RWPE2 (cell line): Measurements from ENCODE around the gene GSPT1.
"Not testable (repeated sequence)": the region's sequence is repeated elsewhere in the genome, so short reads cannot be mapped to it uniquely, and the experiment has no call there.

ENCODE experiments used
- ATAC-seq: fragments of 200-7000 bp; cut with Tn5 transposase; 3 replicates; pipeline ENCODE4 v1.9.1; 2021; ENCODE audit warnings: low read depth
- DNase-seq: peaks from one replicate; pipeline ENCODE4 v3.0.0-alpha.2; 2020; ENCODE audit warnings: low spot score
- H3K27ac ChIP-seq: fragments of 450-650 bp; 2 replicates; pipeline ENCODE4 v1.5.1; 2017; ENCODE audit warnings: mild to moderate bottlenecking; ENCODE audit not compliant: poor library complexity, severe bottlenecking
- H3K27me3 ChIP-seq: fragments of 250-450 bp; sonication (Bioruptor Pico); 2 replicates; pipeline ENCODE4 v1.5.1; 2021; ENCODE audit warnings: mild to moderate bottlenecking, moderate library complexity; ENCODE audit not compliant: insufficient read depth, poor library complexity, severe bottlenecking
- H3K36me3 ChIP-seq: fragments of 250-450 bp; sonication (Bioruptor Pico); 2 replicates; pipeline ENCODE4 v1.5.1; 2020; ENCODE audit warnings: low read depth, mild to moderate bottlenecking, moderate library complexity
- H3K4me1 ChIP-seq: fragments of 250-450 bp; sonication (Bioruptor Pico); 2 replicates; pipeline ENCODE4 v1.5.1; 2021; ENCODE audit warnings: mild to moderate bottlenecking, moderate library complexity; ENCODE audit not compliant: insufficient read depth, poor library complexity, severe bottlenecking
- H3K4me3 ChIP-seq: fragments of 250-450 bp; sonication (Bioruptor Pico); 2 replicates; pipeline ENCODE4 v1.5.1; 2021; ENCODE audit warnings: mild to moderate bottlenecking, moderate library complexity; ENCODE audit not compliant: severe bottlenecking
- H3K9me3 ChIP-seq: fragments of 250-450 bp; sonication (Bioruptor Pico); 2 replicates; pipeline ENCODE4 v1.5.1; 2021; ENCODE audit warnings: mild to moderate bottlenecking, moderate library complexity; ENCODE audit not compliant: severe bottlenecking
- CTCF ChIP-seq: fragments of 450-650 bp; IDR thresholded peaks from one replicate; pipeline ENCODE4 v1.5.1; 2017; ENCODE audit warnings: mild to moderate bottlenecking, moderate library complexity; ENCODE audit not compliant: poor library complexity, severe bottlenecking

The GSPT1 gene

DNA sequence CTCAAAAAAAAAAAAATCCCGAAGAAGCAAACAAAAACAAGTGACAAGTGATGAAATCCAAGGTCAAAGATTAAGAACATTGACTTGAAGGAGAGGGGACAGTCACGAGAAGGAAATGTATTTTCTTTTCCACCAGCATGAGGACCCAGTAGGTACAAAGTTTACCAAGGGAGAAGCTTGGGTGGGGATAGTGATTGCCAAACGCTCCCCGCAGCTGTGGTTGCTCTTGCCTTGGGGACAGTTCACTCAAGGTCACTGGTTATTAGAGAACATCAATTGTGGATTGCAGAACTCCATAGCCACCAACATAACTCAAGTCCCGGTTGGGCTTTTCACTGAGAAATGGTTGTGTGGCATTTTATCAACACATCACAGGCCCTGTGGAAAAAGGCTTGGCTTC, 91.4 kb downstream of the GSPT1 start:
- no peak for TF ChIP-seq CTCF
- Histone ChIP-seq H3K27me3 (no peaks in the 10 kb centered on the region), H3K4me1 (no peaks in the 10 kb centered on the region), H3K4me3 (no peak overlapping the region), H3K27ac (no peak overlapping the region), H3K36me3 (no peaks in the 10 kb centered on the region), H3K9me3 (no peaks in the 10 kb centered on the region)
- ATAC-seq (no peak), DNase-seq (no peak)

GRCh38 chr16:11823645-11824044, 92.1 kb downstream of the GSPT1 start:
- not testable (repeated sequence) for H3K4me1 ChIP-seq

DNA sequence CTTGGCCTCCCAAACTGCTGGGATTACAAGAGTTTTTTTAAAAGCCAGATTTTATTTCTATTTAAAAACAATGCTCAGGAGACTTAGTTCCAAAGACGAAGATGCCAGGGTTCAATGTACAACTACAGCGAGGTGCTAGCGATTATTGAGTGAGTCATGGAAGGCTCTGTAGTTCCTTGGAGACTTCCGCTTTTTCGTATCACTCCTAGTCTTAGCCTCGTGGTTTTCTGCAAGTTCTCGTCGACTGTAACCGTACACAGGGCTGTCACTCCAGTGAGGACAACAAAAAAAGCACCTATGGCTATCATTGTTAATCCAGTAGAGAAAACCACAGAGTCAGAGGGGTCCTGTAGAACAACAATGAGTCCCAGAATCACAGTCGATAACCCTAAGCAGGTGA, 96.0 kb downstream of the GSPT1 start:
- Histone ChIP-seq H3K9me3 (no peaks in the 10 kb centered on the region), H3K27me3 (no peaks in the 10 kb centered on the region), H3K4me1 (no peaks in the 10 kb centered on the region), H3K36me3 (no peaks in the 10 kb centered on the region), H3K27ac (no peak overlapping the region), H3K4me3 (no peak overlapping the region)
- DNase-seq (no peak), ATAC-seq (no peak)
- TF ChIP-seq CTCF, result no peak

More at GRCh38 chr16:11823645-11824044, 92.1 kb downstream of the GSPT1 start:
- not testable (repeated sequence) for H3K27me3 ChIP-seq, H3K9me3 ChIP-seq, H3K4me3 ChIP-seq, DNase-seq, ATAC-seq, H3K36me3 ChIP-seq, H3K27ac ChIP-seq

GRCh38 chr16:11818970-11819369, 96.8 kb downstream of the GSPT1 start:
- not testable (repeated sequence) for H3K4me1 ChIP-seq, H3K4me3 ChIP-seq, DNase-seq, H3K27ac ChIP-seq, H3K36me3 ChIP-seq, H3K9me3 ChIP-seq, ATAC-seq, H3K27me3 ChIP-seq
